Measurements from ENCODE around the gene NALCN. TPM values are rescaled to one million over a fixed set of nuclear protein-coding genes. Genes with fewer than 3 reads are reported as not detected.

NALCN gene
- total RNA-seq, 4 donors from 2014 or later, result 0.32 to 0.41 TPM; not detected in 2

DNA sequence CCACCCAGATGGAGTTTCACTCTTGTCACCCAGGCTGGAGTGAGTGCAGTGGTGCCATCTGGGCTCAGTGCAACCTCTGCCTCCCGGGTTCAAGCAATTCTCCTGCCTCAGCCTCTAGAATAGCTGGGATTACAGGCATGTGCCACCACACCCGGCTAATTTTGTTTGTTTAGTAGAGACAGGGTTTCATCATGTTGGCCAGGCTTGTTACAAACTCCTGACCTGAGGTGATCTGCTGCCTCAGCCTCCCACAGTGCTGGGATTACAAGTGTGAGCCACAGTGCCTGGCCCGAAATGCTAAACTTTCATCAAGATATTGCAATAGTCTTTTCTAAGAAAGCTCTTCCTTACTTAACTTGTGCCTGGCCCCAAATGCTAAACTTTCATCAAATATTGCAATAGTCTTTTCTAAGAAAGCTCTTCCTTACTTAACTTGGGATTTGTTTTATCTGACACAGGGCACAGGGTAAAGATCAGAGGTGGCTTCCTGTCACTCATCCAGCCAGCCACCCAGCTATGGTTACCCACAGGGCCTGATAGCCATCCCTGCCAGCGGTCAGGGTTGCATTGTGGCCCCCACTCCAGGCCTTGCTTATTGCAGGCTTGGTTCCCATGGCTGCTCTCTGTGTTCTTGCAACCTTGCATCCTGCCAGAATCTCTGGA is 389.4 kb downstream of the NALCN start:
- no peaks in the 10 kb centered on the region for H3K9me3 ChIP-seq
- no peak for DNase-seq
- no peak overlapping the region for H3K27ac ChIP-seq
- no peaks in the 10 kb centered on the region for H3K4me1 ChIP-seq
- no peak overlapping the region for H3K4me3 ChIP-seq
- in situ Hi-C loops (cut with MboI; ENCODE audit: low pct_ligation_motif_present in 1 of 4, low pct_unique_long_range_greater_than_20kb in 1 of 4, low sequenced_read_pairs in 3 of 4), result no loop called here
- TF ChIP-seq POLR2AphosphoS5 (IDR thresholded peaks at IDR 0.05), result no peak
- TF ChIP-seq, protein P1, sequence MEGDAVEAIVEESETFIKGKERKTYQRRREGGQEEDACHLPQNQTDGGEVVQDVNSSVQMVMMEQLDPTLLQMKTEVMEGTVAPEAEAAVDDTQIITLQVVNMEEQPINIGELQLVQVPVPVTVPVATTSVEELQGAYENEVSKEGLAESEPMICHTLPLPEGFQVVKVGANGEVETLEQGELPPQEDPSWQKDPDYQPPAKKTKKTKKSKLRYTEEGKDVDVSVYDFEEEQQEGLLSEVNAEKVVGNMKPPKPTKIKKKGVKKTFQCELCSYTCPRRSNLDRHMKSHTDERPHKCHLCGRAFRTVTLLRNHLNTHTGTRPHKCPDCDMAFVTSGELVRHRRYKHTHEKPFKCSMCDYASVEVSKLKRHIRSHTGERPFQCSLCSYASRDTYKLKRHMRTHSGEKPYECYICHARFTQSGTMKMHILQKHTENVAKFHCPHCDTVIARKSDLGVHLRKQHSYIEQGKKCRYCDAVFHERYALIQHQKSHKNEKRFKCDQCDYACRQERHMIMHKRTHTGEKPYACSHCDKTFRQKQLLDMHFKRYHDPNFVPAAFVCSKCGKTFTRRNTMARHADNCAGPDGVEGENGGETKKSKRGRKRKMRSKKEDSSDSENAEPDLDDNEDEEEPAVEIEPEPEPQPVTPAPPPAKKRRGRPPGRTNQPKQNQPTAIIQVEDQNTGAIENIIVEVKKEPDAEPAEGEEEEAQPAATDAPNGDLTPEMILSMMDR (IDR thresholded peaks at IDR 0.05), result no peak
- TF ChIP-seq EP300 (IDR thresholded peaks at IDR 0.05; ENCODE audit: low read depth), result no peak
- no peak for TF ChIP-seq POLR2A (IDR thresholded peaks at IDR 0.05)
- H3K27me3 ChIP-seq, result no peaks in the 10 kb centered on the region
- 65% methylated on average over 4 of the region's 4 CpGs; no CpG with 5 or more reads in 1 of the 2 donors for WGBS, 2 donors (ENCODE audit: low coverage in 1 of 2)
- intact Hi-C loops (cut with DNase I; ENCODE audit: low total_unique reads), result no loop called here
- no peaks in the 10 kb centered on the region for H3K36me3 ChIP-seq

DNA sequence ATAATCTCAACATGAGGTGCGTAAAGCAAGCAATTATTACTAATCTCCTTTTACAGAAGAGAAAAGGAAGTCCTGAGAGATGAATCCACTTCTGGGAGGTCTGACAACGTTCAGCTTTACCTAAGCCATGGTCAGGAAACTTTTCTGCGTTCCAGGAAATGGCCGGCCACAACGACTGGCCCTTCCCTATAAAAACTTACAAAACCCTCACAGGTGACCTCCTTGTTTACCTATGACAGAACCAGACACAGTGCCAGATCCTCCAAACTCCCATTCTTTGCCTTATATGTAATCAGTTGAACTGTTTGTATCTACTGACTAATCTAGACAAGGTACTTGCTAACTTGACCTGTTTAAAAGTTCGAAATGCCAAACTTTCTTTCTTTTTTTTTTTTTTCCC is 390.0 kb downstream of the NALCN start:
- intact Hi-C loops (cut with DNase I; ENCODE audit: low total_unique reads) (no loop called here), in situ Hi-C loops (cut with MboI; ENCODE audit: low pct_ligation_motif_present in 1 of 4, low pct_unique_long_range_greater_than_20kb in 1 of 4, low sequenced_read_pairs in 3 of 4) (no loop called here)
- 36 to 47% methylated on average over 3 to 6 of the region's 6 CpGs for WGBS, 2 donors (ENCODE audit: low coverage in 1 of 2)
- no peak overlapping the region for H3K27ac ChIP-seq
- H3K36me3 ChIP-seq, result no peaks in the 10 kb centered on the region
- no peaks in the 10 kb centered on the region for H3K4me1 ChIP-seq
- H3K27me3 ChIP-seq, result no peaks in the 10 kb centered on the region
- no peak for TF ChIP-seq POLR2AphosphoS5 (IDR thresholded peaks at IDR 0.05)
- TF ChIP-seq EP300 (IDR thresholded peaks at IDR 0.05; ENCODE audit: low read depth), result no peak
- TF ChIP-seq, protein P1 (IDR thresholded peaks at IDR 0.05), result no peak
- TF ChIP-seq POLR2A (IDR thresholded peaks at IDR 0.05), result no peak
- H3K9me3 ChIP-seq, result no peaks in the 10 kb centered on the region
- no peak for DNase-seq
- H3K4me3 ChIP-seq, result no peak overlapping the region

DNA sequence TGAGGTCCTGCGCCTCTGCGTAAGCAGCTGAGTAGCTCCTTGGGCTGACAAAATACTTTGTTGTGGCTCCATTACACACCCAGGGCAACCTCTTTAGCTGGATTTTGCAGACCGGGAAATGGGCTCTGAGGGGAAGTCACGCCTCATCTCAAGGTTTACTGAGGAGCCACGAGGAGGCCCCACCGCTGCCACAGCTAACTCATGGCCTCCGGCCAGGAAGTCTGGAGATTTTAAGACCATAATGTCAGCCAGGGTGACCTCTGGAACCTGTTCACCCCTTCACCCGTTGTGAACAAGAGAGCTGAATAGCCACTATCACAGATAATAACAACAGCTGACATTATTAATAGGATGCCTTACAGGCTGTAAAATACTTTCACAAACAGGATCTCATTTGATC is 390.4 kb downstream of the NALCN start:
- Histone ChIP-seq H3K36me3 (no peaks in the 10 kb centered on the region), H3K27me3 (no peaks in the 10 kb centered on the region), H3K4me1 (no peaks in the 10 kb centered on the region), H3K4me3 (no peak overlapping the region), H3K27ac (no peak overlapping the region), H3K9me3 (no peaks in the 10 kb centered on the region)
- 0 to 52% methylated on average over 1 to 8 of the region's 8 CpGs for WGBS, 2 donors (ENCODE audit: low coverage in 1 of 2)
- no peak for DNase-seq
- intact Hi-C loops (cut with DNase I; ENCODE audit: low total_unique reads) (no loop called here), in situ Hi-C loops (cut with MboI; ENCODE audit: low pct_ligation_motif_present in 1 of 4, low pct_unique_long_range_greater_than_20kb in 1 of 4, low sequenced_read_pairs in 3 of 4) (no loop called here)
- TF ChIP-seq EP300 (IDR thresholded peaks at IDR 0.05; ENCODE audit: low read depth) (no peak), POLR2AphosphoS5 (IDR thresholded peaks at IDR 0.05) (no peak), POLR2A (IDR thresholded peaks at IDR 0.05) (no peak)
- TF ChIP-seq, protein P1 (IDR thresholded peaks at IDR 0.05), result no peak

DNA sequence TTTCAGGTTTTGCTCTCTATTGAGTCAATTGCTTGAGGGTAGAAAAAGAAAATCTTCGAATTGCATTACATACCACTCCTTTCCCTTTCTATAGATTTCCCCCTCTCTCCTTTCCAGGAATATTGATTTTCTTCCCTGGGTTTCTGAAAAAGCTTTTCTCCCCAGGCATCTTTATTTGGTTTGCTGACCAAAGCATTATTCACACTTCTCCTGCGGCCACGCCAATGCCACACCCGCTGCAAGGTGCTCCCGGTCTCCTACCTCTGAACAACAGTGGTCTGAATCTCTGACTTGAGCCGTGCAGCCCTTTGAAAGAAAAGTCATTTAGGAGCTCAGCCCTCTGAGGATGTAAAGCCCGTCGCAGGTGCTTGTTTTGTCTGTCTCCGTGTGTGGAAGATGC is 390.8 kb downstream of the NALCN start:
- no peaks in the 10 kb centered on the region for H3K27me3 ChIP-seq
- no peak overlapping the region for H3K27ac ChIP-seq
- DNase-seq, result no peak
- in situ Hi-C loops (cut with MboI; ENCODE audit: low pct_ligation_motif_present in 1 of 4, low pct_unique_long_range_greater_than_20kb in 1 of 4, low sequenced_read_pairs in 3 of 4) (no loop called here), intact Hi-C loops (cut with DNase I; ENCODE audit: low total_unique reads) (no loop called here)
- H3K36me3 ChIP-seq, result no peaks in the 10 kb centered on the region
- no peaks in the 10 kb centered on the region for H3K9me3 ChIP-seq
- TF ChIP-seq, protein P1 (IDR thresholded peaks at IDR 0.05), result no peak
- TF ChIP-seq POLR2A (IDR thresholded peaks at IDR 0.05), result no peak
- WGBS, 2 donors (ENCODE audit: low coverage in 1 of 2), result 79 to 100% methylated on average over 1 to 9 of the region's 9 CpGs
- H3K4me1 ChIP-seq, result no peaks in the 10 kb centered on the region
- H3K4me3 ChIP-seq, result no peak overlapping the region
